Measurements from ENCODE around the gene PEDS1.

DNA sequence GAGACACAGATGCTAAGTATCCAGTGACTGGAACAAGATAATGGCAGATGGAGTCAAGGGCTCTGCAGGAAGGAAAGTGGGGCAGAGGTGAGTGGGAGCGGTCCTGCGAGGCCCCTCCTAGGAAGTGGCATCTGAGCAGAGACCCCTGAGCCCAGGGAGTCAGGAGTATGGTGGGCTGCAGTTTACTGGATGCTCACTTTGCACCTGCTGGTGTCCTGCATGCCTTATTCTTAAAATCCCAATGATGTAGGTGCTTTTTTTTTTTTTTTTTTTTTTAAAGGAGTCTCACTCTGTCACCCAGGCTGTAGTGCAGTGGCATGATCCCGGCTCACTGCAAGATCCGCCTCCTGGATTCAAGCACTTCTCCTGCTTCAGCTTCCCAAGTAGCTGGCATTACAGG lies 42.7 kb upstream of the PEDS1 start:
- TF ChIP-seq MLX (CRISPR knock-in tag; IDR thresholded peaks at IDR 0.05) (no peak), HNRNPUL1 (IDR thresholded peaks at IDR 0.05; ENCODE audit: low read depth, low read length) (no peak), GATAD2A (CRISPR knock-in tag; IDR thresholded peaks at IDR 0.05) (no peak), POLR2A (IDR thresholded peaks at IDR 0.05; ENCODE audit: insufficient read depth in 1 of 2, low read depth in 2 of 2, low read length in 2 of 2) (no peak)
- TF ChIP-seq, protein P1, sequence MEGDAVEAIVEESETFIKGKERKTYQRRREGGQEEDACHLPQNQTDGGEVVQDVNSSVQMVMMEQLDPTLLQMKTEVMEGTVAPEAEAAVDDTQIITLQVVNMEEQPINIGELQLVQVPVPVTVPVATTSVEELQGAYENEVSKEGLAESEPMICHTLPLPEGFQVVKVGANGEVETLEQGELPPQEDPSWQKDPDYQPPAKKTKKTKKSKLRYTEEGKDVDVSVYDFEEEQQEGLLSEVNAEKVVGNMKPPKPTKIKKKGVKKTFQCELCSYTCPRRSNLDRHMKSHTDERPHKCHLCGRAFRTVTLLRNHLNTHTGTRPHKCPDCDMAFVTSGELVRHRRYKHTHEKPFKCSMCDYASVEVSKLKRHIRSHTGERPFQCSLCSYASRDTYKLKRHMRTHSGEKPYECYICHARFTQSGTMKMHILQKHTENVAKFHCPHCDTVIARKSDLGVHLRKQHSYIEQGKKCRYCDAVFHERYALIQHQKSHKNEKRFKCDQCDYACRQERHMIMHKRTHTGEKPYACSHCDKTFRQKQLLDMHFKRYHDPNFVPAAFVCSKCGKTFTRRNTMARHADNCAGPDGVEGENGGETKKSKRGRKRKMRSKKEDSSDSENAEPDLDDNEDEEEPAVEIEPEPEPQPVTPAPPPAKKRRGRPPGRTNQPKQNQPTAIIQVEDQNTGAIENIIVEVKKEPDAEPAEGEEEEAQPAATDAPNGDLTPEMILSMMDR (CRISPR knock-in tag; IDR thresholded peaks at IDR 0.05), result no peak
- TF ChIP-seq, protein P2, sequence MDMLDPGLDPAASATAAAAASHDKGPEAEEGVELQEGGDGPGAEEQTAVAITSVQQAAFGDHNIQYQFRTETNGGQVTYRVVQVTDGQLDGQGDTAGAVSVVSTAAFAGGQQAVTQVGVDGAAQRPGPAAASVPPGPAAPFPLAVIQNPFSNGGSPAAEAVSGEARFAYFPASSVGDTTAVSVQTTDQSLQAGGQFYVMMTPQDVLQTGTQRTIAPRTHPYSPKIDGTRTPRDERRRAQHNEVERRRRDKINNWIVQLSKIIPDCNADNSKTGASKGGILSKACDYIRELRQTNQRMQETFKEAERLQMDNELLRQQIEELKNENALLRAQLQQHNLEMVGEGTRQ (IDR thresholded peaks at IDR 0.05; ENCODE audit: low read depth, low read length), result no peak
- TF ChIP-seq, protein P2 (CRISPR knock-in tag; IDR thresholded peaks at IDR 0.05; ENCODE audit: borderline replicate concordance), result no peak

Measured in HepG2 (cell line).